ENCODE measurements around the gene PRSS56. TPM values are rescaled to one million over a fixed set of nuclear protein-coding genes. Genes with fewer than 3 reads are reported as not detected.

The PRSS56 gene
- polyA plus RNA-seq, 1 donor from 2014 or later: 0.16 TPM

DNA sequence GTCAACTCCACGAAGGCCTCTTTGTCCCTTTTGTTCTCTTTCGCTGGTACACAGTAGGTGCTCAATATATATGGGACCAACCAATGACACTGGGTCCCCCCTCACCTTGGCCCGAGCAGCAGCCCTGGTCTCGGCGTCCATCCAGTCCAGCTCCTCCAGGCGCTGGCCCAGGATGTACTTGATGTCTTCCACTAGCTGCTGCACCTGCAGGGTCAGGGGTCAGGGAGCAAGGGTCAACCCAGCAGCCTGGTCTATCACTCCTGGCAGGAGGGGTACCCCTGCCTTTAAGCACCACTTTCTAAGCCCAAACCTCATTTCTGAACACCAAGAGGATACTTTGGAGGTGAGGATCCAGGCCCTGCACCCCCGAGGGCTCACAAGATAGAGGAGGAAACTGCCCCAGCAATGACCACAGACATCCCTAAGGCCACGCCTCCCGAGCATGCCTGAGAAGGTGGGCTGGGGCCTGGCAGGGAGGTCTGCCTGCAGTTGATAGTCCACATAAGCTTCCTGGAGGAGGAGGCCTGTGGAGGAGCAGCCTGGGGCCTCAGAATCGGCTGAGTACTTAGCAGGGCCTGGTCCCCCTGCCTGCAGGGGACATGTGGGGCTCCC lies 36.8 kb upstream of the PRSS56 start:
- H3K27me3 ChIP-seq (ENCODE audit: insufficient read depth, low read depth, low read length): peaks cover 40% of the 10 kb centered on the region
- no peak overlapping the region for H3K27ac ChIP-seq (ENCODE audit: low read length)
- no peaks in the 10 kb centered on the region for H3F3A ChIP-seq (ENCODE audit: insufficient read depth, low read length, poor library complexity, severe bottlenecking)
- no peak overlapping the region for H3K4me3 ChIP-seq (ENCODE audit: low read length)
- no peak overlapping the region for H3K9ac ChIP-seq (ENCODE audit: low read length)
- H3K4me2 ChIP-seq (ENCODE audit: low read length): no peak overlapping the region
- H3K9me2 ChIP-seq (ENCODE audit: insufficient read depth, low read length): no peaks in the 10 kb centered on the region
- H3K36me3 ChIP-seq (ENCODE audit: insufficient read depth, low read length): no peaks in the 10 kb centered on the region
- H4K20me1 ChIP-seq (ENCODE audit: insufficient read depth): no peaks in the 10 kb centered on the region
- no peak for TF ChIP-seq SMC3 (conservative IDR thresholded peaks at IDR 0.05; ENCODE audit: poor library complexity)
- no peaks in the 10 kb centered on the region for H3K79me2 ChIP-seq (replicated peaks; ENCODE audit: insufficient read depth, low read length)
- no peak overlapping the region for H2AFZ ChIP-seq (ENCODE audit: low read depth, low read length)
- H3K9me3 ChIP-seq (ENCODE audit: low read length): no peaks in the 10 kb centered on the region

DNA sequence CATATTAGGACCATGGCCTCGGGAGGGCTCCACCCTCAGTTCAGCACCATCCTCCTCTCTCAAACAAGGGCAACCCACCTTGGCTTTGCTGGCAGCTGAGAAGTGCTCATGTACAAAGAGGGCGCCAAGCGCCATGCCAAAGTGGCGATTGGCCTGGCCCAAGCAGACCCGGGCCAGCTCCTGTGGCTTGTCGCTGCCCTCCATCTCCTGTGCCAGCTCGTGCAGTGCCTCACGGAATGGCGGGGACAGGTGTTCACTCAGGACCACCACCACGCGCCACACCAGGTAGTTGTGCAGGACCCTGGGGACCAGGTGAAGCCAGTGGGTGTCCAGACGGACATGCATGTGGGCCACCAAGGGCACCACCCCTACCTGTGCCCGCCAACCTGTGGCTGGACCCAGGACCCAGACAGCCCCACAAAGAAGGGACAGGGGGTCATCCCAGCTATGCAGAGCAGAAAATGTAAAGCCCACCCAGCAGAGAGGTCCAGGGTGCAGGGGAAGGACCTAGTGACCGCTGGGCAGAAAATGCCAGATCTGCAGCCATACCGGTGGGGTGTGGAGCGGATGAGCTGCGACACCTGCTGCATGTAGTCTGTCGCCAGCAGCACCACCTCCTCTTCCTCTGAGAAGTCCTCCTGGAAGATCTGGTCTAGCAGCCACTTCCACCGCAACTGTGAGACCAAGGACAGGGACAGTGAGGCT lies 36.1 kb upstream of the PRSS56 start:
- no peak overlapping the region for H3K9ac ChIP-seq (ENCODE audit: low read length)
- H3K79me2 ChIP-seq (replicated peaks; ENCODE audit: insufficient read depth, low read length): no peaks in the 10 kb centered on the region
- H3K4me2 ChIP-seq (ENCODE audit: low read length): no peak overlapping the region
- H3K4me3 ChIP-seq (ENCODE audit: low read length): no peak overlapping the region
- H4K20me1 ChIP-seq (ENCODE audit: insufficient read depth): no peaks in the 10 kb centered on the region
- H3F3A ChIP-seq (ENCODE audit: insufficient read depth, low read length, poor library complexity, severe bottlenecking): no peaks in the 10 kb centered on the region
- H2AFZ ChIP-seq (ENCODE audit: low read depth, low read length): no peak overlapping the region
- no peaks in the 10 kb centered on the region for H3K9me2 ChIP-seq (ENCODE audit: insufficient read depth, low read length)
- H3K27me3 ChIP-seq (ENCODE audit: insufficient read depth, low read depth, low read length): peaks cover 45% of the 10 kb centered on the region
- TF ChIP-seq TAF1 (IDR thresholded peaks at IDR 0.05; ENCODE audit: low read depth) (no peak), EP300 (conservative IDR thresholded peaks at IDR 0.05; ENCODE audit: poor library complexity, severe bottlenecking) (no peak), EZH2 (IDR thresholded peaks at IDR 0.05; ENCODE audit: borderline replicate concordance, insufficient read depth, low read length, poor library complexity, severe bottlenecking) (no peak), POLR2AphosphoS5 (IDR thresholded peaks at IDR 0.05) (no peak), MXI1 (conservative IDR thresholded peaks at IDR 0.05; ENCODE audit: poor library complexity, severe bottlenecking) (no peak), RAD21 (conservative IDR thresholded peaks at IDR 0.05) (no peak), SMC3 (conservative IDR thresholded peaks at IDR 0.05; ENCODE audit: poor library complexity) (no peak)
- TF ChIP-seq, protein P1, sequence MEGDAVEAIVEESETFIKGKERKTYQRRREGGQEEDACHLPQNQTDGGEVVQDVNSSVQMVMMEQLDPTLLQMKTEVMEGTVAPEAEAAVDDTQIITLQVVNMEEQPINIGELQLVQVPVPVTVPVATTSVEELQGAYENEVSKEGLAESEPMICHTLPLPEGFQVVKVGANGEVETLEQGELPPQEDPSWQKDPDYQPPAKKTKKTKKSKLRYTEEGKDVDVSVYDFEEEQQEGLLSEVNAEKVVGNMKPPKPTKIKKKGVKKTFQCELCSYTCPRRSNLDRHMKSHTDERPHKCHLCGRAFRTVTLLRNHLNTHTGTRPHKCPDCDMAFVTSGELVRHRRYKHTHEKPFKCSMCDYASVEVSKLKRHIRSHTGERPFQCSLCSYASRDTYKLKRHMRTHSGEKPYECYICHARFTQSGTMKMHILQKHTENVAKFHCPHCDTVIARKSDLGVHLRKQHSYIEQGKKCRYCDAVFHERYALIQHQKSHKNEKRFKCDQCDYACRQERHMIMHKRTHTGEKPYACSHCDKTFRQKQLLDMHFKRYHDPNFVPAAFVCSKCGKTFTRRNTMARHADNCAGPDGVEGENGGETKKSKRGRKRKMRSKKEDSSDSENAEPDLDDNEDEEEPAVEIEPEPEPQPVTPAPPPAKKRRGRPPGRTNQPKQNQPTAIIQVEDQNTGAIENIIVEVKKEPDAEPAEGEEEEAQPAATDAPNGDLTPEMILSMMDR (IDR thresholded peaks at IDR 0.05; ENCODE audit: poor library complexity, severe bottlenecking): no peak
- TF ChIP-seq, protein P2, sequence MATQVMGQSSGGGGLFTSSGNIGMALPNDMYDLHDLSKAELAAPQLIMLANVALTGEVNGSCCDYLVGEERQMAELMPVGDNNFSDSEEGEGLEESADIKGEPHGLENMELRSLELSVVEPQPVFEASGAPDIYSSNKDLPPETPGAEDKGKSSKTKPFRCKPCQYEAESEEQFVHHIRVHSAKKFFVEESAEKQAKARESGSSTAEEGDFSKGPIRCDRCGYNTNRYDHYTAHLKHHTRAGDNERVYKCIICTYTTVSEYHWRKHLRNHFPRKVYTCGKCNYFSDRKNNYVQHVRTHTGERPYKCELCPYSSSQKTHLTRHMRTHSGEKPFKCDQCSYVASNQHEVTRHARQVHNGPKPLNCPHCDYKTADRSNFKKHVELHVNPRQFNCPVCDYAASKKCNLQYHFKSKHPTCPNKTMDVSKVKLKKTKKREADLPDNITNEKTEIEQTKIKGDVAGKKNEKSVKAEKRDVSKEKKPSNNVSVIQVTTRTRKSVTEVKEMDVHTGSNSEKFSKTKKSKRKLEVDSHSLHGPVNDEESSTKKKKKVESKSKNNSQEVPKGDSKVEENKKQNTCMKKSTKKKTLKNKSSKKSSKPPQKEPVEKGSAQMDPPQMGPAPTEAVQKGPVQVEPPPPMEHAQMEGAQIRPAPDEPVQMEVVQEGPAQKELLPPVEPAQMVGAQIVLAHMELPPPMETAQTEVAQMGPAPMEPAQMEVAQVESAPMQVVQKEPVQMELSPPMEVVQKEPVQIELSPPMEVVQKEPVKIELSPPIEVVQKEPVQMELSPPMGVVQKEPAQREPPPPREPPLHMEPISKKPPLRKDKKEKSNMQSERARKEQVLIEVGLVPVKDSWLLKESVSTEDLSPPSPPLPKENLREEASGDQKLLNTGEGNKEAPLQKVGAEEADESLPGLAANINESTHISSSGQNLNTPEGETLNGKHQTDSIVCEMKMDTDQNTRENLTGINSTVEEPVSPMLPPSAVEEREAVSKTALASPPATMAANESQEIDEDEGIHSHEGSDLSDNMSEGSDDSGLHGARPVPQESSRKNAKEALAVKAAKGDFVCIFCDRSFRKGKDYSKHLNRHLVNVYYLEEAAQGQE (IDR thresholded peaks at IDR 0.05; ENCODE audit: borderline replicate concordance): no peak
- H3K9me3 ChIP-seq (ENCODE audit: low read length): no peaks in the 10 kb centered on the region
- no peak overlapping the region for H3K27ac ChIP-seq (ENCODE audit: low read length)
- H3K36me3 ChIP-seq (ENCODE audit: insufficient read depth, low read length): no peaks in the 10 kb centered on the region
